Measurements from ENCODE around the gene COL18A1.
A peak's percentile ranks its signal among the peaks of the same experiment; 100 is the strongest.

The COL18A1 gene

GRCh38 chr21:45546636-45547544, 141.9 kb downstream of the COL18A1 start:
- DNase-seq (ENCODE audit: low read depth, low spot score), result no peak

- no peak for DNase-seq (ENCODE audit: low read depth, low spot score)
Measured at GRCh38 chr21:45547545-45547900, 142.6 kb downstream of the COL18A1 start.

GRCh38 chr21:45548711-45549491, 143.9 kb downstream of the COL18A1 start:
- DNase-seq (ENCODE audit: low read depth, low spot score), result no peak

GRCh38 chr21:45549626-45550463, 144.9 kb downstream of the COL18A1 start:
- no peak for DNase-seq (ENCODE audit: low read depth, low spot score)

- DNase-seq (ENCODE audit: low read depth, low spot score), result no peak
Measured at GRCh38 chr21:45550522-45551210, 145.7 kb downstream of the COL18A1 start.

GRCh38 chr21:45551316-45551715, 146.4 kb downstream of the COL18A1 start:
- DNase-seq (ENCODE audit: low read depth, low spot score), result no peak

GRCh38 chr21:45551783-45552695, 147.1 kb downstream of the COL18A1 start:
- no peak for DNase-seq (ENCODE audit: low read depth, low spot score)

- no peak for DNase-seq (ENCODE audit: low read depth, low spot score)
Measured at GRCh38 chr21:45552696-45553391, 147.9 kb downstream of the COL18A1 start.

GRCh38 chr21:45554477-45555175, 149.7 kb downstream of the COL18A1 start:
- DNase-seq (ENCODE audit: low read depth, low spot score), result no peak

GRCh38 chr21:45555251-45555556, 150.2 kb downstream of the COL18A1 start:
- no peak for DNase-seq (ENCODE audit: low read depth, low spot score)

GRCh38 chr21:45555557-45556301, 150.8 kb downstream of the COL18A1 start:
- peak; percentile 15 for DNase-seq (ENCODE audit: low read depth, low spot score)

- DNase-seq (ENCODE audit: low read depth, low spot score), result no peak
Measured at GRCh38 chr21:45556302-45556644, 151.3 kb downstream of the COL18A1 start.

GRCh38 chr21:45556645-45557615, 152.0 kb downstream of the COL18A1 start:
- DNase-seq (ENCODE audit: low read depth, low spot score), result no peak

GRCh38 chr21:45557616-45558043, 152.7 kb downstream of the COL18A1 start:
- no peak for DNase-seq (ENCODE audit: low read depth, low spot score)

GRCh38 chr21:45558044-45558721, 153.2 kb downstream of the COL18A1 start:
- DNase-seq (ENCODE audit: low read depth, low spot score), result no peak

- no peak for DNase-seq (ENCODE audit: low read depth, low spot score)
Measured at GRCh38 chr21:45559216-45560105, 154.5 kb downstream of the COL18A1 start.

Data from iPS DF 19.7 (cell line).